GM23248 (cell line): Measurements from ENCODE around the gene ERC2.

Source experiments
- EZH2 ChIP-seq: fragments of 200-600 bp; sonication (generic); IDR thresholded peaks from 2 replicates; pipeline ENCODE4 v1.6.1; 2018; ENCODE audit warnings: antibody characterized with exemption, mild to moderate bottlenecking; ENCODE audit not compliant: insufficient read depth, poor library complexity, severe bottlenecking
- EZH2phosphoT487 ChIP-seq: fragments of 200-600 bp; sonication (generic); IDR thresholded peaks from 2 replicates; pipeline ENCODE4 v1.6.1; 2018; ENCODE audit warnings: antibody characterized with exemption, moderate library complexity, mild to moderate bottlenecking, low read depth; ENCODE audit not compliant: insufficient read depth

- no peak for TF ChIP-seq EZH2
- TF ChIP-seq EZH2phosphoT487: no peak
Observed at GRCh38 chr3:56001537-56001936, 466.7 kb downstream of the ERC2 start.
